Measurements from ENCODE around the gene ASTL. TPM values are rescaled to one million over a fixed set of nuclear protein-coding genes. Genes with fewer than 3 reads are reported as not detected.

Gene ASTL
- total RNA-seq, 4 donors from 2014 or later, result not detected

DNA sequence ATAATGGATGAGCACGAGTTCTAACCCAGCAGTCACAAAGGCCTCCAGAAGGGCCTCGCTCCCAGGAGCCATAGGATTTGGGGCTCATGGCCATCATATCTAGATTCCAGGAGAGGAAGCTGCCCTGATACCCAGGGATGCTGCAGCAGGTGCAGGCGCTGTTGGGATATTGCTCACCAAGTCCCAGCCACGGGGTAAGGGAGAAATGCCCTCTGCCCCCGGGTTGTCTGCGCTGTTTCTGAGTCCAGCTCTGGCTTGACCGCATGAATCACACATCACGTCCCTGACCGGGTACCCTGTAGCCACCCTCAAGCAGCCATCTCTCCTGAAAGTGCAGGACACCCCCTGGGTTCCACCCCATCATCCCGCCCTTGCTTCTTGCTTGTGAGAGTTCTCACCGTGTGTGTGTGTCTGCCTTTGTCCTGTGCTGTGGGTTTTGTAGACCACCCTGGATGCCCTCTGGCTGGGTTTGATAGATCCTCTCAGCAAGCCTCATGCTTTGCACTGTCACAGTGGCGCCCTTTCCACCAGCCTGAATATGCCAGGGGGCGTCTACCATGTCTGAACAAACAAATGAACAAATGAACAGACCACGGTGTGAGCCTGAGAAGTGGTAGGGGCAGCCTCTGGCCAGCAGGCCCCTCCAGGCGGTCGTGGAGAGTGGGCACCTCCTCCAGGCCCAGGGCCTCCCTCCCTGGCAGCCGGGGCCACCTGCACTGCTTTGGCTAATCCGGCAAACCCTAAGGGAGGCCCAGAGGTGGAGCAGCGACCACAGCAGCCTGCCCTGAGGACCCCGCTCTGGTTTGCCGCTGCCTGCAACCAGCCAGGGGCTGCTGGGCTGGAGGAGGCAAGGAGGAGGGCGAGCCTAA lies 54.1 kb downstream of the ASTL start:
- H3K9me3 ChIP-seq, result no peaks in the 10 kb centered on the region
- H3K4me3 ChIP-seq, result no peak overlapping the region
- TF ChIP-seq, protein P1, sequence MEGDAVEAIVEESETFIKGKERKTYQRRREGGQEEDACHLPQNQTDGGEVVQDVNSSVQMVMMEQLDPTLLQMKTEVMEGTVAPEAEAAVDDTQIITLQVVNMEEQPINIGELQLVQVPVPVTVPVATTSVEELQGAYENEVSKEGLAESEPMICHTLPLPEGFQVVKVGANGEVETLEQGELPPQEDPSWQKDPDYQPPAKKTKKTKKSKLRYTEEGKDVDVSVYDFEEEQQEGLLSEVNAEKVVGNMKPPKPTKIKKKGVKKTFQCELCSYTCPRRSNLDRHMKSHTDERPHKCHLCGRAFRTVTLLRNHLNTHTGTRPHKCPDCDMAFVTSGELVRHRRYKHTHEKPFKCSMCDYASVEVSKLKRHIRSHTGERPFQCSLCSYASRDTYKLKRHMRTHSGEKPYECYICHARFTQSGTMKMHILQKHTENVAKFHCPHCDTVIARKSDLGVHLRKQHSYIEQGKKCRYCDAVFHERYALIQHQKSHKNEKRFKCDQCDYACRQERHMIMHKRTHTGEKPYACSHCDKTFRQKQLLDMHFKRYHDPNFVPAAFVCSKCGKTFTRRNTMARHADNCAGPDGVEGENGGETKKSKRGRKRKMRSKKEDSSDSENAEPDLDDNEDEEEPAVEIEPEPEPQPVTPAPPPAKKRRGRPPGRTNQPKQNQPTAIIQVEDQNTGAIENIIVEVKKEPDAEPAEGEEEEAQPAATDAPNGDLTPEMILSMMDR (IDR thresholded peaks at IDR 0.05), result no peak
- no peak for TF ChIP-seq POLR2A (IDR thresholded peaks at IDR 0.05)
- no peaks in the 10 kb centered on the region for H3K36me3 ChIP-seq
- no peak overlapping the region for H3K27ac ChIP-seq
- H3K27me3 ChIP-seq, result no peaks in the 10 kb centered on the region
- intact Hi-C loops (cut with DNase I; ENCODE audit: low total_unique reads), result no loop called here
- no peaks in the 10 kb centered on the region for H3K4me1 ChIP-seq
- DNase-seq, result no peak

DNA sequence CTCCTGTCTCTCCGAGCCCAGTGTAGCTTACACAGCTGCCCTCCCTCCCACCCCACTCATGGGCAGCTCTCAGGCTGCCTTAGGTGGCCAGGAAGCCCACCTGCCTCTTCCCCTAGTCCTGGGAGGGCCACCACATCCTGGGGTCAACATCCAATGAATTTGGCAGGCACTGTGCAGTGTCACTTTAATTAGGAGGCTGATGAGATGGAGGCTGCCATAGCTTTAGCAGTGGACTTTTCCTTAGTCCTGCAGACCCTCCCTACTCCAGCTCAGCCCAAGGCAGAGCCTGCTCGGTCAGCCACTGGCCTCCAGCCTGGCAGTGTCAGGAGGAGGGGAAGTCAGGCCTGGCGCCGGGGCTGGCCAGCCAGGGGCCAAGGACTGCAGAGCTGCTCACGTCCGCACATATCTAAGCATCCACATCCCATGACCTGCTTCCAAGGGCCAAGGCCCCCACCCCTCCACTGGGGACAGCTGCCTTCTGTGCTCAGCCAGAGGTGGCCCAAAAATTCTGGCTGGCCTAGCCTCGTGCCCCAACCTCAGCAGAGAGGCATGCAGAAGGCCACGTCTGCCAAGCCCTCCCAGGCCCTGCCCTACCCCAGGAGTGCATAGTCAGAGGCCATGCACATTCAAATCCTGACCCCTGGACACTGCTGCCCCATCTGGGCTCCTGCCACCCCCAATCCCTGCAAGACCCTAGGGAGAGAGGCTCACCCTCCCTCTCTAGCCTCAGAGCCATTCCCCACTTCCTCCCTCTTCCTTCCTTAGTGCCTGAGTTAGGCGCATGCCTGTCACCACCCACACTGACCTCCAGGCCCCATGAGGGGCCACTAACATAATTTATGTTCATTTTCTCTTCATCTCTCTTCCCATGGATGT lies 55.0 kb downstream of the ASTL start:
- DNase-seq, result no peak
- Histone ChIP-seq H3K27ac (peak overlapping the region; percentile 21 to 41), H3K9me3 (no peaks in the 10 kb centered on the region), H3K4me3 (no peak overlapping the region), H3K36me3 (no peaks in the 10 kb centered on the region), H3K27me3 (no peaks in the 10 kb centered on the region), H3K4me1 (no peaks in the 10 kb centered on the region)
- intact Hi-C loops (cut with DNase I; ENCODE audit: low total_unique reads), result no loop called here
- TF ChIP-seq, protein P1 (IDR thresholded peaks at IDR 0.05), result no peak
- no peak for TF ChIP-seq POLR2A (IDR thresholded peaks at IDR 0.05)

DNA sequence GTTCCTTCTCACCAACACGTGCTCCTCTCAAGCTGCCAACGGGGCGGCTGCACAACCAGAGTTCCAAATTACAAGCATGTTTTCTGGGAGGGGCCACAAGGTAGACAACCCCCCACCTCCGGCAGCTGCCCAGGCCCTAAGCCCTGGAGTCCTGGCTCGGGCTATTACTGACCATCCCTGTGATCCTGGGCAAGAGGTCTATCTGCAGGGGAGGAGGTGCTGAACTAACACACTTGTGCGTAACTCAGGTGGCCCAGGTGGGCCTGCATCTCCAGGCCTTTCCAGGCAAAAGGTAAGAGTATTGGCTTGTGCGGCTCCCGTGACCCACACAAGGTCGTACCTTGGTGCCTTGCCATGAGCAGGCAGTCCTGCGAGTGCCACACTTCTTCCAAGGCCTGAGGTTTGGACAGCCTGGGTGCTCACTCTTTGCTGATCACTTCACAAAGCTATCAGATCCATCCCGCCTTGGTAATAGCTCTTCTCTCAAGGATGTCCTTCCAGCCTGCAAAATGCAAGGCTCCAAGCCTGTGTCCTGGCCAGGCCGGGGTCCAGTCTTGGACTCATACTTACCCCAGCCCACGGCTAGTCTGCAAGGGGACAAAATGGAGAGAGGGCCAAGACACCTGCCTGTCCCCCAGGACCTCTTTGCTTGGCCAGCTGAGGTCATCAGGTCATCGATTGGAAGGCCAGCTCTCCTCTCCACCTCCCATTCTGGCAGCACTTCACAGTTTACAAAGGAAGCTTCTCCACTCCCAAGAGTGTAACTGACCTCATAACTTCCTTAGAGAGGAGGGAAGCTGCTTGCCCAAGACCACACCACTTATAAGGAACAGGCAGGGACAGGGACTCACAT lies 55.9 kb downstream of the ASTL start:
- H3K9me3 ChIP-seq, result no peaks in the 10 kb centered on the region
- no peaks in the 10 kb centered on the region for H3K4me1 ChIP-seq
- H3K36me3 ChIP-seq, result no peaks in the 10 kb centered on the region
- intact Hi-C loops (cut with DNase I; ENCODE audit: low total_unique reads), result no loop called here
- H3K4me3 ChIP-seq, result no peak overlapping the region
- H3K27ac ChIP-seq, result peak overlapping the region; percentile 21 to 41
- H3K27me3 ChIP-seq, result no peaks in the 10 kb centered on the region
- DNase-seq, result no peak
- TF ChIP-seq, protein P1 (IDR thresholded peaks at IDR 0.05), result no peak
- TF ChIP-seq POLR2A (IDR thresholded peaks at IDR 0.05), result no peak

DNA sequence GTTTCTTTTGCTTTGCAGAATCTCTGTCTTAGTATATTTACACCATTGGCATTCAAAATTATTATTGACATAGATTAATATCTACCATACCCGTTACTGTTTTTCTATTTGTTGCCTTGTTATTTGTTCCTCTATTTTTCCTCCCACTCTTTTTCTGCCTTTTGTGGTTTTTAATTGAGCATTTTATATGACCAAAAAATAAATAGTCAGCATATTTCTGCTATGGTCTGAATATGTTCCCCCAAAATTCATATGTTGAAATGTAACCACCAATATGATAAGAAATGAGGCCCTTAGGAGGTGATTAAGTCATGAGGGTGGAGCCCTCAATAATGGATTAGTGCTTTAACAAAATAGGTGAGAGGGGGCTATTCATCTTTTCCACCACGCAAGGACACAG lies 57.3 kb downstream of the ASTL start:
- H3K27ac ChIP-seq, result no peak overlapping the region
- intact Hi-C loops (cut with DNase I; ENCODE audit: low total_unique reads), result no loop called here
- H3K27me3 ChIP-seq, result no peaks in the 10 kb centered on the region
- no peak for TF ChIP-seq POLR2A (IDR thresholded peaks at IDR 0.05)
- TF ChIP-seq, protein P1 (IDR thresholded peaks at IDR 0.05), result no peak
- no peak for DNase-seq
- H3K4me1 ChIP-seq, result no peaks in the 10 kb centered on the region
- H3K9me3 ChIP-seq, result no peaks in the 10 kb centered on the region
- H3K4me3 ChIP-seq, result no peak overlapping the region
- no peaks in the 10 kb centered on the region for H3K36me3 ChIP-seq

Measured in uterus (tissue), 4 donors.